ENCODE data around the gene IKBKG.

DNA sequence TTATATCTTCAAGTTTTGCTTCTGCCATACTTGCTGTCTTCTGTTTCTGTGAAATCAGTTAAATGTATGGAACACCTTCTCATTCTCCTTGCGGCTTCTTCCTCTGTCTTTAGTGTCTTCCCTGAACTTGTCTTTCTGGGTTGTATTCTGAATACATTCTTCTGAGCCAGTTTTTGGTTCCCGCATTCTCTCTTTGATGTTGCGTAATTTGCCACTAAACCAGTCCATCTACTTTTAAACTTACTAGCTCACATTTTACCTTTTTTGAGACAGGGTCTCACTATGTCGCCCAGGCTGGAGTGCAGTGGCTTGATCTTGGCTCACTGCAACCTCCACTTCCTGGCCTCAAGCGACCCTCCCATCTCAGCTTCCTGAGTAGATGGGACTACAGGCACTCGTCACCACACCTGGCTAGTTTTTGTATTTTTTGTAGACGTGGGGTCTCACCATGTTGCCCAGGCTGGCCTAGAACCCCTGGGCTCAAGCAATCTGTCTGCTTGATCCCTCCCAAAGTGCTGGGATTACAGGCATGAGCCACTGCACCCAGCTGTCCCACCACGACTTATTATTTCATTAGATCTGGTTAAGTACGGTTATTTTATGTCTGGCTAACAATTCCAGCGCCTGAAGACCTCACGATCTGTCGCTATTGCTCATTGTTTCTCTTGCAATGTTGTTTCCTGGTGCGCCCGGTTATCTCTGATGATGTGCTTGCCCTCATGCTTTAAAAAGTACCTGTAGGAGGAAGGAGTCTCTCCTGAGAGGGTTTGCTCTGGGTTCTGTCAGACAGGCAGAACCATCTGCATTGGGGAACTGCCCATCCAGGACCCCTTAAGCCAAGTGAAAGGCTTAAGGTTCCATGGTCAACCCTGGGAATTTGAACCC lies 21.6 kb upstream of the IKBKG start:
- TF ChIP-seq, protein P1, sequence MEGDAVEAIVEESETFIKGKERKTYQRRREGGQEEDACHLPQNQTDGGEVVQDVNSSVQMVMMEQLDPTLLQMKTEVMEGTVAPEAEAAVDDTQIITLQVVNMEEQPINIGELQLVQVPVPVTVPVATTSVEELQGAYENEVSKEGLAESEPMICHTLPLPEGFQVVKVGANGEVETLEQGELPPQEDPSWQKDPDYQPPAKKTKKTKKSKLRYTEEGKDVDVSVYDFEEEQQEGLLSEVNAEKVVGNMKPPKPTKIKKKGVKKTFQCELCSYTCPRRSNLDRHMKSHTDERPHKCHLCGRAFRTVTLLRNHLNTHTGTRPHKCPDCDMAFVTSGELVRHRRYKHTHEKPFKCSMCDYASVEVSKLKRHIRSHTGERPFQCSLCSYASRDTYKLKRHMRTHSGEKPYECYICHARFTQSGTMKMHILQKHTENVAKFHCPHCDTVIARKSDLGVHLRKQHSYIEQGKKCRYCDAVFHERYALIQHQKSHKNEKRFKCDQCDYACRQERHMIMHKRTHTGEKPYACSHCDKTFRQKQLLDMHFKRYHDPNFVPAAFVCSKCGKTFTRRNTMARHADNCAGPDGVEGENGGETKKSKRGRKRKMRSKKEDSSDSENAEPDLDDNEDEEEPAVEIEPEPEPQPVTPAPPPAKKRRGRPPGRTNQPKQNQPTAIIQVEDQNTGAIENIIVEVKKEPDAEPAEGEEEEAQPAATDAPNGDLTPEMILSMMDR (IDR thresholded peaks at IDR 0.05), result no peak
- TF ChIP-seq POLR2A (IDR thresholded peaks at IDR 0.05), result no peak

Measured in body of pancreas (tissue), 4 donors.